Lower leg skin (tissue), 3 donors: Measurements from ENCODE around the gene FPGS.

Source experiments
- CTCF ChIP-seq, 3 donors: fragments of 450-650 bp; IDR thresholded peaks; one replicate each; pipeline ENCODE4 v1.5.1; 2016; ENCODE audit warnings: antibody characterized with exemption in 3 of 3, mild to moderate bottlenecking in 3 of 3, moderate library complexity in 2 of 3
- POLR2A ChIP-seq, 2 donors: fragments of 450-650 bp; IDR thresholded peaks; one replicate each; pipeline ENCODE4 v1.6.1; 2016 to 2017; ENCODE audit warnings: antibody characterized with exemption in 2 of 2, mild to moderate bottlenecking in 1 of 2, moderate library complexity in 1 of 2

- TF ChIP-seq CTCF (IDR thresholded peaks at IDR 0.05) (no peak), POLR2A (IDR thresholded peaks at IDR 0.05) (no peak)
Observed at GRCh38 chr9:127767410-127767809, 35.3 kb upstream of the FPGS start.
